IMR-90 (cell line): ENCODE measurements around the gene ESAM. TPM values are rescaled to one million over a fixed set of nuclear protein-coding genes. Genes with fewer than 3 reads are reported as not detected.
A peak's percentile ranks its signal among the peaks of the same experiment; 100 is the strongest.

ENCODE experiments used
- ATAC-seq: fragments of 200-7000 bp; cut with Tn5 transposase; 2 replicates; pipeline ENCODE4 v1.9.1; 2020; ENCODE audit warnings: low read depth, mild to moderate bottlenecking, moderate library complexity
- BruUV-seq: library from RNA; stranded (reverse); fragments of 400-500 nt; replicated peaks from 2 replicates; lab custom pipeline; 2021; lab: Mats Ljungman, UMichigan
- CTCF ChIA-PET: fragments of 300-600 bp; formaldehyde crosslinking; extraction: SDS; loops from one replicate; lab custom pipeline; 2021; ENCODE audit warnings: antibody characterized with exemption; lab: Yijun Ruan, JAX
- POLR2A ChIA-PET: fragments of 300-600 bp; sonication (Branson Sonifier 250); formaldehyde crosslinking; loops from one replicate; lab custom pipeline; 2022; ENCODE audit warnings: antibody characterized with exemption; ENCODE audit not compliant: unreplicated experiment; lab: Charles Lee
- DNase-seq: peaks from one replicate; pipeline ENCODE4 v3.0.0; 2013
- H2AFZ ChIP-seq: replicated peaks from 2 replicates; pipeline ENCODE3; 2013; ENCODE audit warnings: low read length, mild to moderate bottlenecking; ENCODE audit not compliant: poor library complexity
- H2AK5ac ChIP-seq: 2 replicates; pipeline ENCODE4 v1.6.1; 2013; ENCODE audit warnings: low read depth, low read length, inconsistent platforms
- H2AK9ac ChIP-seq: replicated peaks from 2 replicates; pipeline ENCODE3; 2013; ENCODE audit warnings: mild to moderate bottlenecking, low read depth, low read length, moderate library complexity; ENCODE audit not compliant: poor library complexity
- H2BK120ac ChIP-seq: 2 replicates; pipeline ENCODE4 v1.6.1; 2013; ENCODE audit warnings: low read depth, low read length, inconsistent platforms
- H2BK15ac ChIP-seq: 3 replicates; pipeline ENCODE4 v1.6.1; 2013; ENCODE audit warnings: low read depth, low read length, inconsistent platforms
- H2BK20ac ChIP-seq: 2 replicates; pipeline ENCODE4 v1.6.1; 2013; ENCODE audit warnings: low read depth, mild to moderate bottlenecking, inconsistent platforms, low read length, moderate library complexity
- H2BK5ac ChIP-seq: 2 replicates; pipeline ENCODE4 v1.6.1; 2013; ENCODE audit warnings: mild to moderate bottlenecking, low read depth, low read length, inconsistent platforms; ENCODE audit not compliant: poor library complexity, severe bottlenecking
- H3K14ac ChIP-seq: replicated peaks from 2 replicates; pipeline ENCODE4 v1.6.1; 2013; ENCODE audit warnings: low read depth, low read length, inconsistent platforms
- H3K18ac ChIP-seq: 2 replicates; pipeline ENCODE4 v1.6.1; 2013; ENCODE audit warnings: low read depth, low read length, control low read depth
- H3K23ac ChIP-seq: 2 replicates; pipeline ENCODE4 v1.6.1; 2013; ENCODE audit warnings: low read depth, low read length, inconsistent platforms
- H3K27ac ChIP-seq: 2 replicates; pipeline ENCODE4 v1.5.1; 2013; ENCODE audit warnings: mild to moderate bottlenecking, control low read depth, low read length; ENCODE audit not compliant: insufficient read depth
- H3K27me3 ChIP-seq: 2 replicates; pipeline ENCODE4 v1.6.1; 2013; ENCODE audit warnings: low read length; ENCODE audit not compliant: control insufficient read depth, insufficient read depth
- H3K36me3 ChIP-seq: 2 replicates; pipeline ENCODE4 v1.6.1; 2013; ENCODE audit warnings: low read length, mixed read lengths; ENCODE audit not compliant: control insufficient read depth, insufficient read depth
- H3K4ac ChIP-seq: 2 replicates; pipeline ENCODE4 v1.6.1; 2013; ENCODE audit warnings: low read depth, low read length, inconsistent platforms
- H3K4me1 ChIP-seq: 2 replicates; pipeline ENCODE4 v1.6.1; 2013; ENCODE audit warnings: low read length, mixed read lengths; ENCODE audit not compliant: control insufficient read depth, insufficient read depth
- H3K4me2 ChIP-seq: 2 replicates; pipeline ENCODE4 v1.6.1; 2013; ENCODE audit warnings: low read depth, mild to moderate bottlenecking, control low read depth, low read length, moderate library complexity
- H3K4me3 ChIP-seq: 2 replicates; pipeline ENCODE4 v1.5.1; 2013; ENCODE audit warnings: low read depth, mild to moderate bottlenecking, control low read depth, low read length, moderate library complexity; ENCODE audit not compliant: insufficient read depth
- H3K56ac ChIP-seq: 2 replicates; pipeline ENCODE4 v1.6.1; 2013; ENCODE audit warnings: low read length, inconsistent platforms; ENCODE audit not compliant: insufficient read depth; ENCODE audit errors: extremely low read depth
- H3K79me1 ChIP-seq, 2 experiments: 2 replicates each; pipeline ENCODE4 v1.6.1; 2013; ENCODE audit warnings: low read length in 2 of 2, inconsistent platforms in 1 of 2, low read depth in 1 of 2
- H3K9ac ChIP-seq: 2 replicates; pipeline ENCODE4 v1.6.1; 2013; ENCODE audit warnings: low read depth, low read length, control low read depth
- H3K9me1 ChIP-seq: 2 replicates; pipeline ENCODE4 v1.6.1; 2013; ENCODE audit warnings: low read length, inconsistent platforms; ENCODE audit not compliant: insufficient read depth
- H3K9me3 ChIP-seq: 2 replicates; pipeline ENCODE4 v1.6.1; 2013; ENCODE audit warnings: low read length; ENCODE audit not compliant: control insufficient read depth, insufficient read depth
- H4K20me1 ChIP-seq: 2 replicates; pipeline ENCODE4 v1.6.1; 2013; ENCODE audit warnings: low read length, inconsistent platforms; ENCODE audit not compliant: insufficient read depth
- H4K5ac ChIP-seq: 2 replicates; pipeline ENCODE4 v1.6.1; 2013; ENCODE audit warnings: mild to moderate bottlenecking, low read depth, low read length, control low read depth
- H4K8ac ChIP-seq, 2 experiments: 2 replicates each; pipeline ENCODE4 v1.6.1; 2013; ENCODE audit warnings: low read depth in 2 of 2, low read length in 2 of 2, control low read depth in 1 of 2, inconsistent platforms in 1 of 2
- H4K91ac ChIP-seq: 2 replicates; pipeline ENCODE4 v1.6.1; 2013; ENCODE audit warnings: low read depth, low read length, inconsistent platforms; ENCODE audit not compliant: insufficient read depth
- BHLHE40 ChIP-seq: fragments of 150-350 bp; IDR thresholded peaks from 2 replicates; pipeline ENCODE4 v1.6.1; 2016; ENCODE audit warnings: mild to moderate bottlenecking, low read depth, low read length
- CHD1 ChIP-seq: IDR thresholded peaks from 2 replicates; pipeline ENCODE4 v1.6.1; 2012; ENCODE audit warnings: low read depth, low read length, improper control_type of control experiment
- ELK1 ChIP-seq: fragments of 150-350 bp; IDR thresholded peaks from 2 replicates; pipeline ENCODE4 v1.6.1; 2016; ENCODE audit warnings: low read depth, mild to moderate bottlenecking, low read length, moderate library complexity, borderline replicate concordance
- FOS ChIP-seq: fragments of 150-350 bp; IDR thresholded peaks from 2 replicates; pipeline ENCODE4 v1.6.1; 2016; ENCODE audit warnings: low read depth, low read length
- MAFK ChIP-seq: IDR thresholded peaks from 2 replicates; pipeline ENCODE4 v1.6.1; 2012; ENCODE audit warnings: low read depth, low read length, improper control_type of control experiment
- MAZ ChIP-seq: IDR thresholded peaks from 2 replicates; pipeline ENCODE4 v1.6.1; 2012; ENCODE audit warnings: low read depth, mild to moderate bottlenecking, low read length, improper control_type of control experiment, moderate library complexity, borderline replicate concordance
- NFE2L2 ChIP-seq: fragments of 150-350 bp; IDR thresholded peaks from 2 replicates; pipeline ENCODE4 v1.6.1; 2016; ENCODE audit warnings: low read depth, mild to moderate bottlenecking, low read length
- RAD21 ChIP-seq: IDR thresholded peaks from 2 replicates; pipeline ENCODE4 v1.6.1; 2012; ENCODE audit warnings: low read length, improper control_type of control experiment
- RCOR1 ChIP-seq: IDR thresholded peaks from 2 replicates; pipeline ENCODE4 v1.6.1; 2012; ENCODE audit warnings: mild to moderate bottlenecking, low read length, improper control_type of control experiment; ENCODE audit not compliant: insufficient replicate concordance
- RFX5 ChIP-seq: IDR thresholded peaks from 2 replicates; pipeline ENCODE4 v1.8.0; 2012; ENCODE audit warnings: low read depth, mild to moderate bottlenecking, low read length, moderate library complexity
- SMC3 ChIP-seq: fragments of 150-350 bp; IDR thresholded peaks from 2 replicates; pipeline ENCODE4 v1.6.1; 2016; ENCODE audit warnings: low read depth, mild to moderate bottlenecking, antibody characterized with exemption, low read length, moderate library complexity
- USF2 ChIP-seq: fragments of 150-350 bp; IDR thresholded peaks from 2 replicates; pipeline ENCODE4 v1.6.1; 2017; ENCODE audit warnings: mild to moderate bottlenecking, antibody characterized with exemption, low read length, low read depth
- WGBS, 2 experiments: methylation state at CpG; one replicate each; pipeline versions ENCODE4 v1.1.5 to v1.1.7; 2013; ENCODE audit warnings: missing lambda C conversion rate in 2 of 2; ENCODE audit not compliant: insufficient read length in 1 of 2; ENCODE audit errors: extremely low coverage in 2 of 2; 5-methylcytosine and 5-hydroxymethylcytosine counted together
- dilution Hi-C: fragments of 300-500 bp; cut with HindIII; formaldehyde crosslinking; loops from one replicate; pipeline ENCODE4 v1.14.3; 2018; ENCODE audit warnings: low sequenced_read_pairs; ENCODE audit not compliant: unreplicated experiment
- in situ Hi-C: fragments of 300-500 bp; cut with MboI; formaldehyde crosslinking; loops from 3 replicates; pipeline ENCODE4 v1.14.3; 2019; ENCODE audit warnings: low sequenced_read_pairs, inconsistent platforms, mixed read lengths
- intact Hi-C: fragments of 100-400 bp; cut with micrococcal nuclease; formaldehyde crosslinking; loops from 2 replicates; pipeline ENCODE4 v1.10.0; 2022
- polyA plus RNA-seq, 3 experiments: library from polyadenylated mRNA; depleted of rRNA; stranded (reverse); fragments of >200 nt; gene quantifications; 2 replicates each; pipeline ENCODE4 v1.2.3, GENCODE V29; 2012; ENCODE audit warnings: low replicate concordance in 1 of 3
- total RNA-seq: library from RNA; depleted of rRNA; stranded (reverse); fragments of >200 nt; gene quantifications from 2 replicates; pipeline ENCODE4 v1.2.3, GENCODE V29; 2012
- TF ChIP-seq, protein P1 (sequence below): conservative IDR thresholded peaks from 2 replicates; pipeline ENCODE4 v1.5.1; 2012; ENCODE audit warnings: mild to moderate bottlenecking, low read depth, low read length, improper control_type of control experiment

The ESAM gene
- total and polyA plus RNA-seq, 2 of the 4 experiments (the other 2 are of a cell fraction) = under 0.01 to 0.12 TPM

- no TSS peak for BruUV-seq
- no peak overlapping the region for H2AK5ac ChIP-seq
Observed at GRCh38 chr11:124783002-124783401, 20.9 kb upstream of the ESAM start.

More at GRCh38 chr11:124783002-124783401, 20.9 kb upstream of the ESAM start:
- H3K23ac ChIP-seq = no peak overlapping the region
- no peaks in the 10 kb centered on the region for H3K4me1 ChIP-seq
- peaks cover 13 to 54% of the 10 kb centered on the region in 2 experiments for H3K79me1 ChIP-seq
- no peak overlapping the region for H3K14ac ChIP-seq
- intact Hi-C loops (no loop called here), dilution Hi-C loops (no loop called here), in situ Hi-C loops (no loop called here)
- no peaks in the 10 kb centered on the region for H3K9me3 ChIP-seq
- no peak overlapping the region for H2BK120ac ChIP-seq
- no peaks in the 10 kb centered on the region; the same call in 1 of the 2 replicates for H3K9me1 ChIP-seq
- no peak overlapping the region for H4K5ac ChIP-seq
- no peak overlapping the region for H3K56ac ChIP-seq
- no peak overlapping the region for H4K91ac ChIP-seq
- H3K4me2 ChIP-seq = no peak overlapping the region
- no peak overlapping the region for H3K4me3 ChIP-seq
- H4K8ac ChIP-seq = no peak overlapping the region
- POLR2A ChIA-PET = no interaction called here
- H2BK20ac ChIP-seq = no peak overlapping the region
- H3K18ac ChIP-seq = no peak overlapping the region
- H3K27ac ChIP-seq = no peak overlapping the region
- H2AK9ac ChIP-seq = no peak overlapping the region
- TF ChIP-seq MAZ = no peak
- no peak for TF ChIP-seq RCOR1
- no peak for TF ChIP-seq FOS
- TF ChIP-seq RFX5 = no peak
- no peak for TF ChIP-seq BHLHE40
- no peak for TF ChIP-seq NFE2L2
- TF ChIP-seq MAFK = no peak
- TF ChIP-seq SMC3 = no peak
- no peak for TF ChIP-seq CHD1
- TF ChIP-seq ELK1 = no peak
- TF ChIP-seq, protein P1, sequence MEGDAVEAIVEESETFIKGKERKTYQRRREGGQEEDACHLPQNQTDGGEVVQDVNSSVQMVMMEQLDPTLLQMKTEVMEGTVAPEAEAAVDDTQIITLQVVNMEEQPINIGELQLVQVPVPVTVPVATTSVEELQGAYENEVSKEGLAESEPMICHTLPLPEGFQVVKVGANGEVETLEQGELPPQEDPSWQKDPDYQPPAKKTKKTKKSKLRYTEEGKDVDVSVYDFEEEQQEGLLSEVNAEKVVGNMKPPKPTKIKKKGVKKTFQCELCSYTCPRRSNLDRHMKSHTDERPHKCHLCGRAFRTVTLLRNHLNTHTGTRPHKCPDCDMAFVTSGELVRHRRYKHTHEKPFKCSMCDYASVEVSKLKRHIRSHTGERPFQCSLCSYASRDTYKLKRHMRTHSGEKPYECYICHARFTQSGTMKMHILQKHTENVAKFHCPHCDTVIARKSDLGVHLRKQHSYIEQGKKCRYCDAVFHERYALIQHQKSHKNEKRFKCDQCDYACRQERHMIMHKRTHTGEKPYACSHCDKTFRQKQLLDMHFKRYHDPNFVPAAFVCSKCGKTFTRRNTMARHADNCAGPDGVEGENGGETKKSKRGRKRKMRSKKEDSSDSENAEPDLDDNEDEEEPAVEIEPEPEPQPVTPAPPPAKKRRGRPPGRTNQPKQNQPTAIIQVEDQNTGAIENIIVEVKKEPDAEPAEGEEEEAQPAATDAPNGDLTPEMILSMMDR = no peak
- no peak for TF ChIP-seq USF2
- TF ChIP-seq RAD21 = no peak
- peaks cover 15% of the 10 kb centered on the region; the same call in 1 of the 2 replicates for H4K20me1 ChIP-seq
- peak; percentile 15 for DNase-seq
- WGBS, 2 experiments = no CpG with 5 or more reads among the region's 4 CpGs
- no peak overlapping the region for H2AFZ ChIP-seq
- no peaks in the 10 kb centered on the region for H3K27me3 ChIP-seq
- no peak overlapping the region for H3K9ac ChIP-seq
- CTCF ChIA-PET = interaction anchor here (1.1 to 1.4 kb wide), 2 partner anchors 11 to 16 kb away, joined by 3 read pairs; no protein-coding TSS in a partner anchor
- H2BK15ac ChIP-seq = no peak overlapping the region
- no peak overlapping the region for H2BK5ac ChIP-seq
- H3K36me3 ChIP-seq = peaks cover 2% of the 10 kb centered on the region; the same call in 1 of the 2 replicates
- peak; percentile 44; the same call in 1 of the 2 replicates for ATAC-seq
- H3K4ac ChIP-seq = no peak overlapping the region
